ENCODE measurements around the gene KCNC3. TPM values are rescaled to one million over a fixed set of nuclear protein-coding genes. Genes with fewer than 3 reads are reported as not detected.
A peak's percentile ranks its signal among the peaks of the same experiment; 100 is the strongest.

Gene KCNC3
- total and polyA plus RNA-seq, 10 of the 15 experiments (the other 5 are each of a cell fraction or from before 2014, with no cell fraction given) = 0.08 to 3.8 (median 0.44) TPM; not detected in 2

DNA sequence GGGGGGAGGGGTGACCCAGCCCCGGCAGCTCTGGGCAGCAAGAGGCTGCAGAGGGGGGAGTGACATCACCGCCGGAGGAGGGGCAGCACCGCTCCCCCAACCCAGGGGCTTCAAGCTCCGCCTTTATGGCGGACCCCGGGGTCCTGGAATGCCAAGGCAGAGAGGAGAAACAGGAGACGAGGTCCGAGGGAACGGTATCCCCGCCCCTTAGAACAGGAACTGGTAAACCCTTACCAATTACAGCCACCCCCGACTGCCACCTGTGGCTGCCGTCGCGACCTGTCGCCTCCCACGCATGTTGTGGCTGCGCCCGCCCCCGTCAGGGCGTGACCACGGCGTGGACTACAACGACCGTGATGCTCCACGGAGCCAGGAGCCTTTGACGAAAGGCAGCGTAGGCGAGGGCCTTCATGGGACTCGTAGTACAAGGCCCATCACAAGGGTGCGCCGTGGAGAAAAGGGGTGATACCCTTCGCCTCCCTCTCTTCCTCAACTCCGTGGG lies 4.1 kb upstream of the KCNC3 start:
- peaks cover 9 to 22% of the 10 kb centered on the region in 2 experiments; a peak in 3 of 4 replicates for H3K36me3 ChIP-seq (ENCODE audit: control insufficient read depth in 2 of 2, insufficient read depth in 2 of 2, low read length in 1 of 2)
- RAD21 ChIA-PET (ENCODE audit: unreplicated experiment) = interaction anchor here (0.9 to 2.6 kb wide), 8 partner anchors 9 to 693 kb away, joined by 3 to 20 read pairs (median 5); partner anchors contain the start of genes NR1H2 and RRAS
- peaks cover under 1% of the 10 kb centered on the region for H3K79me2 ChIP-seq (ENCODE audit: control insufficient read depth, insufficient read depth, low read length)
- BruUV-seq (replicated peaks) = no TSS peak
- POLR2A ChIA-PET = interaction anchor here (1.0 to 3.1 kb wide), 5 partner anchors 9 to 29 kb away, joined by 3 to 30 read pairs (median 5); no protein-coding TSS in a partner anchor
- peaks cover 38% of the 10 kb centered on the region for H3K4me1 ChIP-seq (ENCODE audit: control insufficient read depth, insufficient read depth, low read length)
- H3K4me3 ChIP-seq = peak overlapping the region; percentile 66
- 4% methylated on average over 34 of the region's 34 CpGs for WGBS (ENCODE audit: insufficient coverage, insufficient replicate concordance, low lambda C conversion rate, missing lambda C conversion rate)
- SMC1A ChIA-PET (ENCODE audit: uncharacterized antibody, unreplicated experiment) = interaction anchor here (1.2 to 3.7 kb wide), 5 partner anchors 8 to 24 kb away, joined by 3 to 49 read pairs (median 8); no protein-coding TSS in a partner anchor
- peak; percentile 49 for FAIRE-seq
- CTCF ChIA-PET = interaction anchor here (1.3 to 2.9 kb wide), 5 partner anchors 8 to 35 kb away, joined by 4 to 11 read pairs (median 6); no protein-coding TSS in a partner anchor
- H3K27ac ChIP-seq (ENCODE audit: control insufficient read depth, insufficient read depth) = peak overlapping the region; percentile 74
- peak overlapping the region; percentile 95 for H3K4me2 ChIP-seq (ENCODE audit: control insufficient read depth, insufficient read depth)
- no peaks in the 10 kb centered on the region for H3K27me3 ChIP-seq (replicated peaks in 1 of 2; ENCODE audit: control insufficient read depth in 2 of 2, insufficient read depth in 2 of 2, low read length in 1 of 2)
- in situ Hi-C loops (cut with MboI) (loop anchor here (25.0 kb wide), 1 partner anchor 1029 kb away; the partner anchor contains the start of genes CLDND2, ETFB and NKG7), intact Hi-C loops (cut with micrococcal nuclease; ENCODE audit: unreplicated experiment) (no loop called here)
- H3K9me3 ChIP-seq (replicated peaks; ENCODE audit: control insufficient read depth, insufficient read depth, low read length) = no peaks in the 10 kb centered on the region; the same call in 2 of the 3 replicates
- H3K9ac ChIP-seq (ENCODE audit: control insufficient read depth, insufficient read depth, low read length) = no peak overlapping the region; the same call in none of the 2 replicates
- DNase-seq (ENCODE audit: low read depth, low spot score) = peak; percentile 82
- H2AFZ ChIP-seq (ENCODE audit: control insufficient read depth, low read depth, low read length) = peak overlapping the region; percentile 91
- H4K20me1 ChIP-seq (ENCODE audit: control insufficient read depth, insufficient read depth) = no peaks in the 10 kb centered on the region
- ATAC-seq = peak; percentile 65
- no peak for TF ChIP-seq ASH2L (IDR thresholded peaks at IDR 0.05; ENCODE audit: borderline replicate concordance, low read depth)
- TF ChIP-seq, protein P1, sequence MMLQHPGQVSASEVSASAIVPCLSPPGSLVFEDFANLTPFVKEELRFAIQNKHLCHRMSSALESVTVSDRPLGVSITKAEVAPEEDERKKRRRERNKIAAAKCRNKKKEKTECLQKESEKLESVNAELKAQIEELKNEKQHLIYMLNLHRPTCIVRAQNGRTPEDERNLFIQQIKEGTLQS (IDR thresholded peaks at IDR 0.05; ENCODE audit: borderline replicate concordance, extremely low read depth, low read depth, low read length) = no peak
- TF ChIP-seq ATF7 (IDR thresholded peaks at IDR 0.05; ENCODE audit: low read depth) = peak; percentile 70
- no peak for TF ChIP-seq FOS (IDR thresholded peaks at IDR 0.05; ENCODE audit: borderline replicate concordance, extremely low read depth, insufficient read length)
- no peak for TF ChIP-seq EP300 (IDR thresholded peaks at IDR 0.05; ENCODE audit: borderline replicate concordance in 1 of 2, control insufficient read depth in 1 of 2, low read depth in 2 of 2, low read length in 2 of 2)
- TF ChIP-seq BCL11A (IDR thresholded peaks at IDR 0.05; ENCODE audit: low read depth, low read length) = no peak
- TF ChIP-seq HDAC6 (IDR thresholded peaks at IDR 0.05; ENCODE audit: unreplicated experiment) = no peak
- TF ChIP-seq IKZF2 (IDR thresholded peaks at IDR 0.05) = no peak
- peak; percentile 74 for TF ChIP-seq POLR2AphosphoS2 (IDR thresholded peaks at IDR 0.05; ENCODE audit: low read depth, low read length)
- TF ChIP-seq RELA (IDR thresholded peaks at IDR 0.05; ENCODE audit: borderline replicate concordance, partially characterized antibody) = peak; percentile 13
- TF ChIP-seq ZBTB33 (IDR thresholded peaks at IDR 0.05) = no peak
- TF ChIP-seq LARP7 (IDR thresholded peaks at IDR 0.05) = peak; percentile 40; the same call in 1 of the 2 replicates
- TF ChIP-seq SREBF1 (IDR thresholded peaks at IDR 0.05; ENCODE audit: low read length) = peak; percentile 31; the same call in 1 of the 2 replicates
- TF ChIP-seq SUZ12 (IDR thresholded peaks at IDR 0.05; ENCODE audit: unreplicated experiment) = no peak
- TF ChIP-seq KLF5 (IDR thresholded peaks at IDR 0.05; ENCODE audit: partially characterized antibody) = no peak
- TF ChIP-seq POLR2AphosphoS5 (IDR thresholded peaks at IDR 0.05; ENCODE audit: low read length) = no peak
- TF ChIP-seq BCL3 (IDR thresholded peaks at IDR 0.05; ENCODE audit: borderline replicate concordance, insufficient read depth, low read depth, low read length, poor library complexity, severe bottlenecking) = peak; percentile 78
- peak; percentile 94 for TF ChIP-seq CREM (IDR thresholded peaks at IDR 0.05; ENCODE audit: low read depth)
- peak; percentile 38; the same call in 1 of the 2 replicates for TF ChIP-seq IRF4 (IDR thresholded peaks at IDR 0.05; ENCODE audit: low read depth, low read length)
- peak; percentile 76 for TF ChIP-seq SP1 (IDR thresholded peaks at IDR 0.05; ENCODE audit: low read depth, low read length)
- peak; percentile 74 to 99 for TF ChIP-seq EGR1 (IDR thresholded peaks at IDR 0.05; ENCODE audit: borderline replicate concordance in 1 of 2, low read depth in 2 of 2, low read length in 2 of 2)
